Skeletal muscle satellite cell (primary cell): ENCODE measurements around the gene PYGM.

Experiments
- H3K27me3 ChIP-seq: 2 replicates; pipeline ENCODE4 v1.7.0; 2013; ENCODE audit warnings: low read length; ENCODE audit not compliant: control insufficient read depth, insufficient read depth
- H3K36me3 ChIP-seq: 2 replicates; pipeline ENCODE4 v1.7.0; 2013; ENCODE audit warnings: mild to moderate bottlenecking, control low read depth, low read length; ENCODE audit not compliant: insufficient read depth
- H3K4me1 ChIP-seq: 2 replicates; pipeline ENCODE4 v1.7.0; 2013; ENCODE audit warnings: low read length; ENCODE audit not compliant: control insufficient read depth, insufficient read depth
- H3K4me2 ChIP-seq: 2 replicates; pipeline ENCODE4 v1.7.0; 2013; ENCODE audit warnings: mild to moderate bottlenecking, low read length
- H3K4me3 ChIP-seq: 2 replicates; pipeline ENCODE4 v1.7.0; 2013; ENCODE audit warnings: low read length
- H3K9ac ChIP-seq: 2 replicates; pipeline ENCODE4 v1.7.0; 2013; ENCODE audit warnings: mild to moderate bottlenecking, low read depth, low read length, moderate library complexity
- H3K9me3 ChIP-seq: replicated peaks from 2 replicates; pipeline ENCODE4 v1.7.0; 2013; ENCODE audit warnings: mild to moderate bottlenecking, control low read depth, low read length

Gene PYGM

DNA sequence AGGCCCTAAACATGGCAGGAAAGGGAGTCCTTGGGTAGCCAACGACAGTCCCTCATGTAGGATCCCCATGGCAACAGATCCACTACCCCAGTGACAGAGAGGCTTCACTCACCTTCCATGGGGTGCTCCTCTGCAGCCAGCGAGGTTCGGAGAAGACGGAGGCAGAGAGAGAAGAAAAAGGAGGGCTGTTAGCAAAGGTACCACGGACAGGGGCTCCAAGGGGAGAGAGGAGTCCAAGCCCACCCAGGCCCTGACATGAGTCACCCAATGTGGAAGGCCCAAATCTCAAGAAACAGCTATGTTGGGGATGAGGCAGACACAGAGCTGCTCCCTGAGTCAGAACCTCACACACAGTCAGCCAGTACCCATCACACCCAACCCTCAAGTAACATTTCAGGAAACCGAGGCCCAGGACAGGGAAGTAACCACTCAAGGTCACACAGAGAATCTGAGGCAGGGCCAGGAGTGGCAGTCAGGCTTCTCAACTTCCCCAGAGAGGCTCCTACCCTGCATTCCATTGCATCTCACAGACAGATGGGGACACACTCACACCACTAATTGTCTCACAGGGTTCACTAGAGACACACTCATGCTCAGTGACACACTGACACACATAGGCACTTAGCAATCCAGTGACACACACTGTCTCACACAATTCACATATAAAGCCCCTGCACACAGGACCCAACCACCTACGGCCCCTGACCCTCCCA lies 62.0 kb downstream of the PYGM start:
- H3K9me3 ChIP-seq, result no peaks in the 10 kb centered on the region
- no peaks in the 10 kb centered on the region for H3K36me3 ChIP-seq
- no peak overlapping the region for H3K4me3 ChIP-seq
- H3K9ac ChIP-seq, result no peak overlapping the region
- H3K4me2 ChIP-seq, result no peak overlapping the region
- no peaks in the 10 kb centered on the region for H3K4me1 ChIP-seq
- H3K27me3 ChIP-seq, result peaks cover 76% of the 10 kb centered on the region
